NCI-H2196 treated with DMSO at 0.1 percent for 48 hours (cell line): ENCODE data around the gene ZBTB20.

Experiments used
- DNase-seq: peaks from one replicate; lab custom pipeline; 2025; ENCODE audit not compliant: unreplicated experiment; lab: John Stamatoyannopoulos, UW

The ZBTB20 gene

DNA sequence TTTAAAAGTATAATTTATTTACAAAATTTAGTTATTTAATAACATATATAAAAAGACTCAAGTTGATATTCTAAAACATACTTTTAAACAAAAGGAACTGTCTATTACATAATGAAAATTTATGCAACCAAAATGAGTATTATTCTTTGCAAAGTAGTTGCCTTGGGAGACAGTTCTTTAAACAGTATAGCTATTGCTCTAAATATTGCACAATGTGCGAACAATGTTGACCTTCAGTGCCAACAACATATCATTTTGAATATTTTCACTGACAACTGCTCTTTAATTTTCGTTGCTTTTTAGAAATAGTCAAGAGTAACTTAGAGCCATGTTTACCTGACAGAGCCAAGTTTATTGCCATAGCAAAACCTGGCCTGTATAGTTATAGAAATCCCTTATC, 124.9 kb downstream of the ZBTB20 start:
- no peak for DNase-seq

DNA sequence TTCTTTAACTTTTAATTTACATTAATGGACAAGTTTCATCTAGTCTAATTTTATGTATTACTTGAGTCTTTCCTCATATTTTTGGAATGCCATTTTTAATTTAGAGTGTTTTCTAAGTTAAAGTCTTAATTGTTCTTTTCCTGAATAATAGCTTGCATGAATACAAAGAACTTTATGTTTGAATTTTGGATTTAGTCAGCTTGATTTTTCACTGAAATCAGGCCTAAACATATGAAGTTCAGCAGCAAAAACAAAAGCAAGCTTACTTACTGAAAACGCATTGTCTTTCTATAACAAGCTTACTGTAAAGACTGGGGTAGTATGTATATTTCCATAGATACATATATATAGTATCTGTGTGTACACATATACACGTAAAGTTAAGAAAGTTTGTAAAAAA, 126.0 kb downstream of the ZBTB20 start:
- DNase-seq: no peak

DNA sequence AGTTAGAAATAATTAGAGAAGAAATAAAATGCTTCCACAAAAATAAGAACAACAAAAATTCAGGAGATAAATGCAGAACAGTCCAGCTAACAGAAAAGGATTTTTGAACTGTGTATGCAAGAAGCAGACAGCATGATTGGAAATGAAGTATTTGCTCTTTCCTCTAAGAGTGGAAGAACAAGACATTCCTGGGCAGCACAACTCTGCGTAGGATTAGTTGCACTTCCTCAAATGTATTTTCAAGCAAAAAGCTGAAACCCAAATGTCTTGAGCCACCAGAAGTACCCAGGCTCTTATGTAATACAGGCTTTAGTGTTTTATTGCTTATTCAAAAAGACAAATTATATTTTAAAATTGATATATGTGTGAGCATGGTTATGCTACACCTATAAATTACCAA, 127.2 kb downstream of the ZBTB20 start:
- no peak for DNase-seq

DNA sequence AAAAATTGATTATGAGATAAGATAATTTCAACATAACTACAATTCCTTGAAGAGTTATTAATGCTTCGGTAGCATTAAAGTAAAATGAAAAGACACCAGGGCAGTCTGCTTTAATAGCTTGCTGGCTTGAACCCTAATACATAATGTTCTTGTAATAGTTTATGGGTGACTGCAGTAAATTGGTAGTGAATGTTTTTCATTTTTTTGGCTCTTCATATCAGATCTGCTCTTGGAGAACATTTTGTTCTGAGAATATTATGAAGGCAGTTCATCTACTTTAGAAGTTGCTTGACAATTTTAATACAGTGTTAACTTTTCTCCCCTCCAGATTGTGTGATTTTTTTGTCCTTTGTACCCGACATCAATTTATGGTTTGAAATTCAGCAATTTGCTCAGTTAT, 128.4 kb downstream of the ZBTB20 start:
- no peak for DNase-seq

DNA sequence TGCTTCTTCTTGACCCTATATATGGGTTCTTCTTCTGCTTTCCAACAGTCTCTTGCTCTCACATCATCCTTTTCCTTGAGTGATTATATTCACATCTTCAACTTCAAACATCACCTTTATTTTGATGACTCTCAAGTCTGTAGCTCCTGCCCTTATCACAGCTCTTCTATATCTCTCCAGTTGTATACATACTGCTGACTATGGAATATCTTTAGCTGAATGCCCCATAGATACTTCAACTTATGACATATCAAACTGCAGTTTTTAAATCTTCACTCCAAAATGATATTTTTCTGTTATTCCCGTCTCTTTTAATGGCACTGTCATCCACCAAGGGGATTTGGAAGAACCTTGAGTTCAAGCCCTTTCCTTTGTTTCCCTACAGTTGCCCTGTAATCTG, 139.1 kb downstream of the ZBTB20 start:
- DNase-seq: no peak

DNA sequence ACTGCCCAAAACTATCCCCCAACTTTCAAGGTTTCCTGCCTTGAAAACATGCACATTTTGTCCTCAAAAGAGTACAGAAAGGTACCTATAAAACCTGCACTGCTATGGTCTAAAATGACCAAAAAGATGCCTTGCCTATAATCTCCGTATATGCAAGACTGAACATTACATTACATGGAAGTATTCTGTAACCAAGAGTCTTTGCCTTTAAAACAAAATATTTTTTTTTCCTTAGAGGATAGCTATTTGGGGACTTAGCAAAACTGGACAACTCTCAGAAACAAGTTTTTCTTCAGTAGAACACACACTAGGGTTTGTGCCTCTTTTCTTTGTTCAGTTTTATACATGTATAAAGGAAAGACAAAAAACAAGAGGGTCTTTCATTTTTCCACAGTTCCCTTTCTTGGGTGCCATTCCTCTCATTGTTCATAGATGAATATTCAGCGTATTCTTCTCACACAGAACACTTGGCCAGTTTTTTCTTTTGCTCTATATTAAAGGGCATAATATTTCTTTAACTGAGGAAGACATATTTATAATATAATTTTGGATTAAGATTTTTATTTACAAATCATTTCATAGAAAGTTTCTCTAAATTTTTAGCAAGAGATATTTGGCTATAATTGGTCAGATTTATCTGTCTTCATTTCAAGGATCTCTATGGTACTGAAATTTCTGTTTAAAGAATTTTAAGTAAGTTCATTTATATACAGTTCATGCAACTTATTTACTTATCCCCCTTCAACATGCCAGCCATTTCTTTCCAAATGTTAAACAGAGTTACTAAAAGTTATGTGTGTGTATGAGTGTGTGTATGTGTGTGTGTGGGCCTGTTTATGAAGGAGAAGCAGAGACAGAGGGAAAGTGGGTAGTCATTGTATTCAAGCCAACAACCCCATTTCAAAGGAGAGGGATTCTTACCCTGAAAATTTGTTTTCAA, 142.6 kb downstream of the ZBTB20 start:
- no peak for DNase-seq

DNA sequence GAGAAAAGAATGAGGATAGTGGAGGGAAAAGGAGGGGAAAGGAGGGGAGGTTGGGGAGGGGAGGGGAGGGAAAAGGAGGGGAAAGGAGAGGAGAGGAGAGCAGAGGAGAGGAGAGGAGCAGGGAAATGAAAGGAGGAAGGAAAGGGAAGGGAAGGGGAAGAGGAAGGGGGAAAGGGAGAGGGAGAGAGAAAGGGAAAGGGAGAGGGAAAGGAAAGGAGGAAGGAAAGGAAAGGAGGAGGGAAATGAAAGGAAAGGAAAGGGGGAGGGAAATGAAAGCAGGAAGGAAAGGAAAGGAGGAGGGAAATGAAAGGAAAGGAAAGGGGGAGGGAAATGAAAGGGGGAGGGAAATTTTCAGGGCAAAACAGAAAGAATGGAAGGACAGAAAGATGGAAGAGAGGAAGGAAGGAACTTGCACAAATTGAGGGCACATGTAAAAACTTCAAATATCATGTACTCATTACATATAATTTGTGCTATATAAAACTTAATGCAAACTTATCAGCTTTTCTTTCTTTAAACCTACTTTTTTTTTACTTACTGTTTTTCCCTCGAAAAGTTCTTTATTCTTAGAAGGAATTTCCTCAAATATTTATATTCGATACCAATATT, 148.0 kb downstream of the ZBTB20 start:
- no peak for DNase-seq

DNA sequence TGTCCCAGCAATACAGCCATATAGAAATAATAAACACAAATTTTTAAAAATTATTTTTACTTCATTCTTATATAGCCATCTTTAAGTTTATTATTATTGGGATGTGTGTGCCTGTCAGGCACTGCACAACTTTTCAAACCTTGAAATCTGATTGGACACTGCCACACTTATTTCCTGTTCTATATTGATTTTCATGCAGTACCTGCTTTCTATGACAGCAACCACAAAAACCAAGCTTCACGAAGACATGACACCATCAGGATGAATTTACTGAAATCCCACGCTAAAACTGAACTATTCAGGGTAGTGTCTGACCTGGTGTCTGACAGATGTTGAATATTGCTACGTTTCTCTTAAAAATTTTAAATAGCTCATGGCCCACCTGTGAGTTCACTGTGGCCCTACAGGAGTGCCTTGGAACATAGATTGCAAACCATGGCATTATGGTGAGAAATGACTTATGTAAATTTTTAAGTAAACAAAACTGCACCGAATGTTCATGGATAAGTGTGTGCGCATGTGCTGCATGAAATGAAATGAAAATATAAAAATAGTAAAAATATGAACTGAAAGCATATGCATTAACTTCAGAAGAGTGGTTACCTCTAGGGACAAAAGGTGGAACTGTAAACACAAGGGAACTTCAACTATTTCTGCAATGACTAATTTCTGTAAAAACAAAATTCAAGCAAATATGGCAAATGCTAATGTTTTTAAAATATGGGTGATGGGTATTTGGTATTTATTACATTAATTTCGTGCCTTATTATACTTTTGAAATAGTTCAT, 152.3 kb downstream of the ZBTB20 start:
- DNase-seq: no peak

DNA sequence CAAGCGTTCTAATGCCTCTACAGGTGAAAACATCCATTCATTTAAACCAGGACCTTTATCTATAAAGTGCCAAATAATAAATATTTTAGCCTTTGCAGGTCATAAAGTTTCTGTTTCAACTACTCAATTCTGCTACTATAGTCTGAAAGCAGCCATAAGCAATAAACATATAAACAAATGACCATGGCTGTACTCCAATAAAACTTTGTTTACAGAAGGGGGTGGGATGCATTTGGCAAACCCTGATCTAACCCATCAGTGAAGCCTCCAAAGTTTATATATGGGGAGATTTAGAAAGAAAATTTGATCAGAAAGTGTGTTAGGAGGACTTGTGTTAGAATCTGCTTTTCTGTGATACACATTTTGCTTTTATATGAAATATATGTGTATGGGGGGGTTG, 161.3 kb downstream of the ZBTB20 start:
- DNase-seq: no peak

DNA sequence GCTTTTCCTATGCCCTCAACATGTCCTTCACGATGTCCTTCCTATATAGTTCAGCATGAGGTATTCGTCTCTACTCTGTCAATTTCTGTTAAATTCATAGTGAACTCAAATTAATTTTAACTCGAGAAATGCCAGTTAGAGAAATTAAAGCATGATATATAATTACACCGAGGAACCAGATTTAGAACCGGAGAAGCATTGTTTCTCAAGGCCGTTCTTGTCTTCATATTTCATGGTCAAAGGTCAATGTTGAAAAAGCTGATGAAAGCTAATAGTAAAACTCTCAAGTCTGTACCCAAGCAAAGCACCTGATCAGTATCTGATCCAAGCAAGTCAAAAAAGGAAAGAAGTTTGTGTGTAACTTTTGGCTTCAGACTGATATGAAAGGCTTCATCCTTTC, 163.8 kb downstream of the ZBTB20 start:
- DNase-seq: no peak

DNA sequence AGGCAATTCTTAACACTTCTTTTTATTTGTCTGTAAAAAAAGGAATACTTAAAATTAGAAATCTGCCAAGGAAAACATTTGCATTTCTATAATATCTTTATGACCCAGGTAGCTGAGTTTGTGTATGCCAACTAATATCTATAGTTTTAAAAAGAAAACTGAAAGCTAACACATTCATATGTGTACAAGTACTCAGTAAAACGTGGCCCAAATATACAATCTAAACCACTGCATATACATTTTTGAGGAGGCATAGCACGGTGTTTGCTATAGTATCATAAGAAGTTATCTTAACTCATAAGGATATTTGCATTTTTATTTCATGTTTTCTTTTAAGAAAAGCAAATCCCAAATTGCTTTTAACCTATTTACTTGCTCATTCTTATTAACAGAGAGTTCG, 172.7 kb downstream of the ZBTB20 start:
- no peak for DNase-seq

DNA sequence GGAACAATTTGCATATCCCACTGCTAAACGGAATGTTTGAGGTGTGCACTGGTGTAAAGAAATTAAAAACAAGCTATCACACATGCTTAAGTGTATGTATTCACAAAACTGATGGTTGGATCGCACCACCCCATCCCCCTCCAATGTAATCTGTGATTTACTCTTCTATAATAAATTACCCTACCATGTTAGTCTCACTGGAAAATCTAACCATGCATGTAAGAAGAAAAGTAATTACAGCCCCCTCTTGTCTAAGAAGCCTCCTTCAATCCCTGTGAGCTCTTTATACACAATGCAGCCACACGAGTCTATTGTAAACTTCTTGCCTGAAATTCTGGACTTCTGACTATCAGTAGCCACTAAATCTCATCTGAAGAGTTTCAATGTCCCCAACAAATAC, 173.6 kb downstream of the ZBTB20 start:
- DNase-seq: no peak

DNA sequence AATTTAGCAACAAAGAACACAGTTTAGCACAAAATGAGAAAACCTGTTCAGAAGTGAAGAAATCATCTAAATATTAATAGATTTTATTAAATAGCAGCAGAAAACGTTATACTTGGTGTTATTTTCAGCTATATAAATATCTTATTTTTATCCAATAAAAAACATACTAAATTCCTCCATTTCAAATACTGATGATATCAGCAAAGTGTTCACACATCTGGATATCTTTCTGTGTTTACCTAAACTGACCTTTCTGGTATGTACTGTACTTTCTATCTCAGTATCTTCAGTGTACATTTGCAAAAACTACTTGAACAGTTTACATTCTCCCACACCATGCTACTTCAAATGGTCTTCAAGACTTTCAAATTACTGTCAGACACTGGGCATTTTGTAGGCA, 179.9 kb downstream of the ZBTB20 start:
- no peak for DNase-seq

DNA sequence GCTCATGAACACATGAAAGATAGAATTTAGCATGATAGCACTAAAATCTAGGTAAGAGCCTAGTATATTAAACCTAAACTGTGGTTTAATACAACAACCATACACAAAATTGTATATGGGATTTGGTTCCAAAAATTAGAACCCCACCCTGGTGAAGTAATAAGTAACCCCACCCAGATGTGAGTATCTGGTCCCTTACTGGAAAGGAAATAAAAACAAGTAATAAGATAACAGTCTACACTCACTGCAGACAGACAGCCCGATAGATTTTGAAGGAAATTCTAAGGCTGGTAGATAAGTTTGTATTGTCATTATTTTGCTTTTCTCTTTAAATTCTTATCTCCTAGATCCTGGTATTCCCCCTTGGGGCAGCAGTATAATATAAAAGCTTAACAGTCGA, 184.9 kb downstream of the ZBTB20 start:
- no peak for DNase-seq

DNA sequence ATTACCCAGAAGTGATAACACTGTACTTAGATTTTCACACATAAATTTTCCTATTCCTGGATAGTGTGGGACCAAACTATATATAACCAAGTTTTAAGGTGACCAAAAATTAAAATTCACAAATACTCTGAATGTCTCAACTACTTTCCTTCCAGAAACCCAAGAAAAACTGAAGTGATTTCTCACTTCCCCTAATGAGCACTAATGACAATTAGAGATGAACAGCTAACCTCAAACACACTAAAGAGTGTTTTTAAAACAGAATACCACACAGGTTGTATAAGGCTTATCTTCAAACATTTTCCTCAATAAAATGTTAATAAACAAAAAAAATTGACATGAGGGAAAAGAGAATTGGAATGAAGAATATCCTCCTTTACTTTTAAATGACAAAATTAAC, 188.2 kb downstream of the ZBTB20 start:
- DNase-seq: no peak

DNA sequence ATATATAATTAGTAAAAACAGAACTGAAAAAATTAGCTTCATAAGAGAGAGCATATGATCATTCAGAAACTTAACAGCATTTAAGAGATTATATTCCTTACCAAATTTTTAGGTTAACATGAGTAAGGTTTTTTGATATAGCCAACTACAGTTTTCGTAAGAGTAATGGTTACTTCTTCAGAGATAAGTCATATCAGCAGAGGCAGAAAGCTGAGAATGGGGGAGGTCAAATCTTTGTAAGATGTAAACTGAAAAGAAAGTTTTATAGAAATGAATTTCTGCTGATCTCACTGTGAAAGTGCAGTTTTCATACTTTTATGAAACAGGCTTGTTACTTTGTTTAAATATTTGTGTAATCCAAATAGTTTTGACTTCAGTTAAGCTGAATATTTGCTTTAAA, 193.3 kb downstream of the ZBTB20 start:
- DNase-seq: no peak

DNA sequence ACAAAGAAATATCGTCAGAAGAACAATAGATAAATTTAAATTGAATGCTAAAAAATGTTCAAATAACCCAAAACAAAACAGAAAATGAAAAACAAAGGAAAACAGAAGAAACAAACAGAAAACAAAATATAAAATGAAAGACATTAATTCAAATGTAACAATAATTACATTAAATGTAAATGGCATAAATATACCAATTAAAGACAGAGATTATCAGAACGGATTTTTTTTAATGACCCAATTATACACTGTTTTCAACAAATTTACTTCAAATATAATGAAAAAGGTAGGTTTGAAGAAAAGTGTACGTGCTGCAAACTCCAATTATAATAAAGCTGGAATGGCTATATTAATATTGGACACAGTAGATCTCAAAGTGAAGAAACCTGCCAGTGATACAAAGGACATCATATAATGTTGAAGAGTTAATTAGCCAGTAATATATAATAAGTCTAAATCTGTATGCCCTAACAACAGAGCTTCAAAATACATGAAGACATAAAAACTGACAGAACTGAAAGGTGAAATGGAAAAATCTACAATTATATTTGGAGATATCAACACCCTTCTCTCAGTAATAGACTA, 193.8 kb downstream of the ZBTB20 start:
- DNase-seq: no peak

DNA sequence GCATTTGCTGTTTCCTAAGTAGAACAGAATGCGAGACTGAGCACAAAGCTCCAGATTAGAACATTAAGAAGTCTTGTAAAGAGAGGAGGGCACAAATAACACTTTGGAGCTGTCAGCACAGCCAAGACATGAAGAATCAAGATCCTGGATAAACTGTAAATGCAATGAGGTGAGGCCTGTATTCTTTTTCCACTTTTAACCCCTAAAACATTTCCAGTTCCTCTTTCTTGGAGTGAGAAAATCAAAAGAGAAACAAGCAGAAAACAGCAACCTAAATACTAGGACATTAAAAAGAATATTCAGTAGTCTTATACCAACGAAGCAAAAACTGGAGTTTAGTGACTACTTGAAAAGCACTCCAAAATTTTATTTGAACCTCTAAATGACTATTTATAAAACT, 204.3 kb downstream of the ZBTB20 start:
- no peak for DNase-seq

DNA sequence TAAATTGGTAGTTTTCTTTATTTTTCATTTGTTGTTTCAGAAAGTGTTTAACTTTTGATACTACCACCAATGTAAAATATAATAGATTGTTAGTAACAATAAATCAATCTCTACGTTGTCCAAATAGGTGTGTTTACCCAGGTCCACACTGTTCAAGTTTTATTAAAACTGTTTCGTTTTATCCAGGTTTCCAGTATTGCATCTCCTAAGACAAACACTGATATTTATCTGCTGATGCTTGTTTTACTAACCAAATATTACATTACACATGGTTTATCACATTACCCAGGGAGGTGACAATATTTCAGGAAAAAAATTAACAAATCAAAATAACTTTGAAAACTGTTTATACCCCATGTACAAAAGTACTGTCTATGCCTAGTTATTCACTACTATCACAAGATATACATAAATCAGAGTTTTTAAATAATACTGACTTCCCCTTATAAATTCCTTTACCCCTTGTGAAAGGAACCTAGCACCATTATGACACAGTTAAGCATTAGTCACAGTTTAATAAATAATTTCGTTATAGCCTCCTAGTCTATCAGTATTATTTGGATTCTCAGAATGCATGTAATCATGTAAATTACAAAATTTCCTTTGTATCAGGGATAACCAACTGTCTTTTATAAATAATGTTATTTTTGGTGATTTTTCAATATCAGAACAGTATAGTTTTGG, 205.3 kb downstream of the ZBTB20 start:
- no peak for DNase-seq

DNA sequence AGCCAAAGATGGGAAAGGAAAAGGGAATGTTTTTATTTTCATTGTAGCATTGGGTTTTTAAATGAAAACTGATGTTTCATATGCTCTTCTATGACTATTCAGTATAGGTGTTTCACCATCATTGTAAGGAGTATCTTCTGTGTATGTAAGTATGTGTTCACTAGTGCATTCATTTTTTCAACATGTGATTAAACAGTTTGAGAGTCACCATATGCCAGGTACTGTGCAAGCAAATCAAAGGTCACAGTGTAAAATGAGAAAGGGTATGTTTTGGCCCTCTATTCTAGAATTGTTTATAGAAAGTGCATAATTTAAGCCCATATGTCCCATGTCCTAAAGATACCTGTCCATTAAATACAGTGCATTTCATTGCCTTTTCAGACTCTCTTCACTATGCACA, 207.2 kb downstream of the ZBTB20 start:
- DNase-seq: no peak

DNA sequence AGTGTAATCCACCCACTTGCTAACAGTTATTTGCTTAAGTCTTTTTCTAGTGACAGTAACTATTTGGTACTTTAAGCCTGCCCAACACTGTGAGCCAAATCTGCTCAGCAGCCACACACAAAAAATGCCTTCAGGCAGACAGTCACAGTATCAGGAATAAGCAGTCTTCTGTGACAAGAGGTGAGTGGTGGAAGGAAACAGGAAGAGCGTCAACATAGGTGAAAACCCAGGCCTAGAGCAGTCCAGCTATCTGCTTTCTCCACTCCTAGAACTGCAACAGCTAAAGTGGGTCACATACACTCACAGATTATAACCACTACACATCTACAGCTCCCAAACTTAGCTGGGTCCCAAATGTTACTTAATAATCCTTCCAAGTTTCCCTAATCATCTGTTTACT, 213.7 kb downstream of the ZBTB20 start:
- DNase-seq: no peak
